BJ (cell line): Measurements from ENCODE around the gene CACNA2D2. TPM values are rescaled to one million over a fixed set of nuclear protein-coding genes. Genes with fewer than 3 reads are reported as not detected.

Source experiments
- CTCF ChIA-PET: fragments of 350-600 bp; formaldehyde crosslinking; extraction: SDS; loops from one replicate; lab custom pipeline; 2021; ENCODE audit warnings: antibody characterized with exemption, inconsistent platforms; lab: Yijun Ruan, JAX
- POLR2A ChIA-PET: fragments of 300-600 bp; sonication (Branson Sonifier 250); formaldehyde crosslinking; extraction: SDS; loops from one replicate; lab custom pipeline; 2021; ENCODE audit warnings: antibody characterized with exemption; lab: Charles Lee
- DNase-seq: peaks from one replicate; pipeline ENCODE4 v3.0.0-alpha.2; 2011; ENCODE audit warnings: low read depth
- H3K27me3 ChIP-seq: 2 replicates; pipeline ENCODE4 v1.6.0; 2011; ENCODE audit warnings: low read length; ENCODE audit not compliant: control insufficient read depth, insufficient read depth
- H3K36me3 ChIP-seq: 2 replicates; pipeline ENCODE4 v1.5.1; 2011; ENCODE audit warnings: low read length; ENCODE audit not compliant: control insufficient read depth, insufficient read depth
- H3K4me3 ChIP-seq: 2 replicates; pipeline ENCODE4 v1.5.1; 2011; ENCODE audit warnings: low read depth, mild to moderate bottlenecking, control low read depth, low read length
- polyA plus RNA-seq: library from polyadenylated mRNA; depleted of rRNA; stranded (reverse); fragments of >200 nt; gene quantifications from 2 replicates; pipeline ENCODE4 v1.2.3, GENCODE V29; 2011
- TF ChIP-seq, protein P1 (sequence below): IDR thresholded peaks from 2 replicates; pipeline ENCODE4 v1.5.1; 2011; ENCODE audit warnings: low read depth, mild to moderate bottlenecking, control low read depth, inconsistent platforms, low read length, moderate library complexity; ENCODE audit not compliant: insufficient read depth

CACNA2D2 gene
- polyA plus RNA-seq, 1 experiment = 0.11 TPM

DNA sequence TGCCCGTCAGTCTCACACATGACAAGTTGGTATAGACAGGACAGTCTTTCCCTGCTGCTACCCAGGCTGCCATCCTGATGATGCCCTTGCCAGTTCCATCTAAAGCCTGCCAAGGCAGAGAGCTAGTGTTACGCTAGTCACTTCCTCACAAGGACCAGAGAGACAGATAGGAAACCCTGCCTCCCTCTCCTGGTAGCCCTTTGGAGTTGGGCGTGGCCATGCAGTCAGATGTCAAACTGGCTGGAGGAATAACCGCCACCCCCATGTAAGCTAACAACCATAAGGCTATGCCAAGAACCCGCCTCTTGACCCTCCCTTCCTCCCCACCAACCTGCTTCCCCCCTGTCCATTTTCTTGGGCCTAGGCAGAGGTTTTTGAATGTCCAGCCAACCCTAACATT is 146.9 kb downstream of the CACNA2D2 start:
- Histone ChIP-seq H3K36me3 (peaks cover 23% of the 10 kb centered on the region), H3K27me3 (no peaks in the 10 kb centered on the region), H3K4me3 (peak overlapping the region; percentile 76)
- ChIA-PET POLR2A (no interaction called here), CTCF (interaction anchor here (1.0 to 1.3 kb wide), 4 partner anchors 8 to 185 kb away, joined by 3 to 7 read pairs (median 3); no protein-coding TSS in a partner anchor)
- DNase-seq = no peak
- TF ChIP-seq, protein P1, sequence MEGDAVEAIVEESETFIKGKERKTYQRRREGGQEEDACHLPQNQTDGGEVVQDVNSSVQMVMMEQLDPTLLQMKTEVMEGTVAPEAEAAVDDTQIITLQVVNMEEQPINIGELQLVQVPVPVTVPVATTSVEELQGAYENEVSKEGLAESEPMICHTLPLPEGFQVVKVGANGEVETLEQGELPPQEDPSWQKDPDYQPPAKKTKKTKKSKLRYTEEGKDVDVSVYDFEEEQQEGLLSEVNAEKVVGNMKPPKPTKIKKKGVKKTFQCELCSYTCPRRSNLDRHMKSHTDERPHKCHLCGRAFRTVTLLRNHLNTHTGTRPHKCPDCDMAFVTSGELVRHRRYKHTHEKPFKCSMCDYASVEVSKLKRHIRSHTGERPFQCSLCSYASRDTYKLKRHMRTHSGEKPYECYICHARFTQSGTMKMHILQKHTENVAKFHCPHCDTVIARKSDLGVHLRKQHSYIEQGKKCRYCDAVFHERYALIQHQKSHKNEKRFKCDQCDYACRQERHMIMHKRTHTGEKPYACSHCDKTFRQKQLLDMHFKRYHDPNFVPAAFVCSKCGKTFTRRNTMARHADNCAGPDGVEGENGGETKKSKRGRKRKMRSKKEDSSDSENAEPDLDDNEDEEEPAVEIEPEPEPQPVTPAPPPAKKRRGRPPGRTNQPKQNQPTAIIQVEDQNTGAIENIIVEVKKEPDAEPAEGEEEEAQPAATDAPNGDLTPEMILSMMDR = no peak

DNA sequence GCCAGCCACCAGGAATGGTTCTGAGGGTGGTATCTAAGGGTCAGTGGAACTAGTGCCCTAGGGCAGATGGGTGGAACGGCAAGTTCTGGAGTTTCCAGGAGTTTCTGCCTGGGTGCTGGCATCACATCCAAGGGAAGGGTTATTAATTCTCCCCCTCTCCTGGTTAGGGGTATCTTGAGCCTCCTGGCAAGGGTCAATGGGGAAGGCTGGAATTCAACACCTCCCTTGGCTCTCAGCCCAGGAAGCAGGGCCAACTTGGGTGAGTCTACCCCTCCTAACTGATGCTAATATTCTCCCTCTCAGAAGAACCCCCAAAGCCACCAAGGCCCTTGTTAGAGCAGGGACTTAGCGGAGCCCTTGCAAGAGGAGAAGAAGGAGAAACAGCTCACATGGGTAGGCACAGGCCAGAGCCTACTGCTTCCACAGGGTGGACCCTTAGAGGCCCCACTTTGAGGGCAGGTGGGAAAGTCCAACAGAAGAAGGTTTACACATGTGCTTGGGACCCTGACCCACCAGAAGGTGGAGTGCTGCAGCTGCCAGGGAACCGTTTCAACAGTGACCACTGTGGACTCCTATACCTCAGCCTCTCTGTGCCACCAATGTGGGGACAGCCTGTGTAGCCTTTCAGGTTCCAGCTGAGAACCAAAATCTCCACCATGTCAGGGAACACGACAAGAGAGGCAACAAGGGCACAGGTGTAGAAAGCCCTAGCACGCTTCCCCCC is 147.4 kb downstream of the CACNA2D2 start:
- TF ChIP-seq, protein P1 = no peak
- H3K36me3 ChIP-seq = peaks cover 23% of the 10 kb centered on the region
- DNase-seq = no peak
- H3K4me3 ChIP-seq = peak overlapping the region; percentile 76
- POLR2A ChIA-PET = no interaction called here
- H3K27me3 ChIP-seq = no peaks in the 10 kb centered on the region
- CTCF ChIA-PET = interaction anchor here (1.0 to 1.2 kb wide), 2 partner anchors 8 to 186 kb away, joined by 3 read pairs; no protein-coding TSS in a partner anchor

DNA sequence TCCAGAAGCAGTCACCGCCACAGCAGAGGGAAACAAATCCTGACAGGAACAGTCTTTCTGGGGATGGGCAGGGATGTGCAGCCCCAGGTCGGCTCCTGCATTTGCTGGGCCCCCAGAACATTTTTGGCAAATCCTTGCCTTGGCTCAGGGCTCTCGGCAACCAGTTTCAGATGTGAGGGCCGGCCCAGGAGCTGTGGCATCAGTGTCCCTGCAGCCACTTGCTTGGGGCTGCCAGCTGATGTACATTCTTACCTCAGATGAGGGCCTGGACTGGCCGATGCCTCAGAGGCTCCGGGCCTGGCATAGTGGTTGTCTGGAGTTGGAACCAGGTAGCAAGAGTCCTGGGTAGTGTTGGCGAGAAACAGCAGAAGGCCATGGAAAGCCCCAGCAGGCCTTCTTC is 148.6 kb downstream of the CACNA2D2 start:
- CTCF ChIA-PET = interaction anchor here (1.6 kb wide), 1 partner anchor 187 kb away, joined by 4 read pairs; no protein-coding TSS in a partner anchor
- Histone ChIP-seq H3K4me3 (no peak overlapping the region), H3K27me3 (no peaks in the 10 kb centered on the region), H3K36me3 (peaks cover 23% of the 10 kb centered on the region)
- POLR2A ChIA-PET = no interaction called here
- no peak for DNase-seq
- TF ChIP-seq, protein P1 = no peak

DNA sequence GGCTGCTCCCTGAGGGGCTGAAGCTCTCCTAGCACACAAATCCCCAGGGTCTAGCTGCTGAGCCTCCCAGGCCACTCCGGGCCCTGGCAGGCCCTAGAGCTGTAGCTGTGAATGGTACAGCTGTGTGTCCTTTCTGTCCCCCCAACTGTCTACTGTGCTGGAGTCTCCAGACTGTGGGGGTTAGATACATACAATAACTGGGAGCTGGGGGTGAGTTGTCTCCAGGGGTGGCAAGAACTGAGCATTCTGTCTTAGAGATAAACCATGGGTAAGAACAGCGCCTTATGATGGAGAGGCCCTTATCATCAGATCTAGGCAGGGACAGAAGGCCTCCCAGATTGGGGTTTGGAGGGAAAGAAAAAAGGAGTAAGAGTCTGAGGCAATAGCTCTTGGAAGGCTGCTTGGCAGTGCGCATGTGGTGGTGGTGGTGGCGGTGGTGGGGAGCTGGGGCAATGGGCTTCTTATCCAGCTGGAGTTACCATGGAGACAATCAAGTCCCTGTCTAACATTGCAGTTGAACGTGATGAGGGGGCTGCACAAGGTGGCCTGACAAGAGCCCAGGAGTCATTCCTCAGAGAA is 149.2 kb downstream of the CACNA2D2 start:
- POLR2A ChIA-PET = interaction anchor here (0.8 kb wide), 1 partner anchor 1834 kb away, joined by 11 read pairs; no protein-coding TSS in a partner anchor
- Histone ChIP-seq H3K36me3 (peaks cover 23% of the 10 kb centered on the region), H3K4me3 (no peak overlapping the region), H3K27me3 (no peaks in the 10 kb centered on the region)
- TF ChIP-seq, protein P1 = no peak
- no peak for DNase-seq
- CTCF ChIA-PET = interaction anchor here (0.9 to 1.8 kb wide), 3 partner anchors 17 to 188 kb away, joined by 3 to 5 read pairs (median 4); no protein-coding TSS in a partner anchor
